Measurements from ENCODE around the gene RELCH. TPM values are rescaled to one million over a fixed set of nuclear protein-coding genes. Genes with fewer than 3 reads are reported as not detected.

The RELCH gene
- total RNA-seq, 4 donors from 2014 or later, result 11.2 to 71.3 (median 26.5) TPM

DNA sequence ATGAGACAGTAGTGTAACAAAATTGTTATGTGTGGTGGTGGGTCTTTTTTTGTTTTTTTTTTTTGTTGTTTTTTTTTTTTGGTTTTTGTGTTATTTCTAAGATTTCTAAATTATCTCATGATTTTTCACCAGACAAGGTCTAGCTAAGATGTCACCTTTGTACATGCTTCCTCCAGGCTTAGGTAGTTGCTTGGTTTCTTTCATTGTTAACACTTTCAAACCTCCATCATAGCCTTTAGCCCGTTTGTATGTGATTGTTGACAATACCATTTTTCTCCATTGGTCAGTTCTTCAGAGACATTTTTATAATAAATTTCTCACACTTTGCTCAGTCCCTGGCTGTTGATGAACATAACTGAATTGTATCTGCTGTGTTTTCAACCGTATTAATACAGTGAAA, 2.2 kb downstream of the RELCH start:
- Histone ChIP-seq H3K4me1 (peaks cover 3 to 9% of the 10 kb centered on the region in 2 donors), H3K27me3 (no peaks in the 10 kb centered on the region), H3K36me3 (no peaks in the 10 kb centered on the region), H3K9me3 (no peaks in the 10 kb centered on the region), H3K27ac (no peak overlapping the region), H3K4me3 (no peak overlapping the region)
- DNase-seq, result no peak
- intact Hi-C loops (cut with DNase I; ENCODE audit: low total_unique reads), result no loop called here
- TF ChIP-seq, protein P1, sequence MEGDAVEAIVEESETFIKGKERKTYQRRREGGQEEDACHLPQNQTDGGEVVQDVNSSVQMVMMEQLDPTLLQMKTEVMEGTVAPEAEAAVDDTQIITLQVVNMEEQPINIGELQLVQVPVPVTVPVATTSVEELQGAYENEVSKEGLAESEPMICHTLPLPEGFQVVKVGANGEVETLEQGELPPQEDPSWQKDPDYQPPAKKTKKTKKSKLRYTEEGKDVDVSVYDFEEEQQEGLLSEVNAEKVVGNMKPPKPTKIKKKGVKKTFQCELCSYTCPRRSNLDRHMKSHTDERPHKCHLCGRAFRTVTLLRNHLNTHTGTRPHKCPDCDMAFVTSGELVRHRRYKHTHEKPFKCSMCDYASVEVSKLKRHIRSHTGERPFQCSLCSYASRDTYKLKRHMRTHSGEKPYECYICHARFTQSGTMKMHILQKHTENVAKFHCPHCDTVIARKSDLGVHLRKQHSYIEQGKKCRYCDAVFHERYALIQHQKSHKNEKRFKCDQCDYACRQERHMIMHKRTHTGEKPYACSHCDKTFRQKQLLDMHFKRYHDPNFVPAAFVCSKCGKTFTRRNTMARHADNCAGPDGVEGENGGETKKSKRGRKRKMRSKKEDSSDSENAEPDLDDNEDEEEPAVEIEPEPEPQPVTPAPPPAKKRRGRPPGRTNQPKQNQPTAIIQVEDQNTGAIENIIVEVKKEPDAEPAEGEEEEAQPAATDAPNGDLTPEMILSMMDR (IDR thresholded peaks at IDR 0.05), result no peak

DNA sequence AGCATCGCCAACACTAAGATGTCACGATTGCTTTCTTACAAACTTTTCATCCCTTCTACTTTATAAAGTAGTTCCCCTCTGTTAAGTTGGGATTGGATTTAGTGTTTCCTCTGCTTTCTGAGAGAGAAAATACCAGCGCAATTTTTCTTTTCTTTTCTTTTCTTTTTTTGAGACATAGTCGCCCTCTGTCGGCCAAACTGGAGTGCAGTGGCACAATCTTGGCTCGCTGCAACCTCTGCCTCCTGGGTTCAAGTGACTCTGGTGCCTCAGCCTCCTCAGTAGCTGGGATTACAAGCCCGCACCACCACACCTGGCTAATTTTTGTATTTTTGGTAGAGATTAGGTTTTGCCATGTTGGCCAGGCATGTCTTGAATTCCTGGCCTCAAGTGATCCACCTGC, 9.0 kb downstream of the RELCH start:
- Histone ChIP-seq H3K27ac (no peak overlapping the region), H3K4me3 (no peak overlapping the region), H3K4me1 (peaks cover 0 to 4% of the 10 kb centered on the region in 2 donors), H3K36me3 (no peaks in the 10 kb centered on the region), H3K27me3 (no peaks in the 10 kb centered on the region), H3K9me3 (no peaks in the 10 kb centered on the region)
- DNase-seq, result no peak
- TF ChIP-seq, protein P1 (IDR thresholded peaks at IDR 0.05), result no peak
- no peak for TF ChIP-seq POLR2A (IDR thresholded peaks at IDR 0.05)
- intact Hi-C loops (cut with DNase I; ENCODE audit: low total_unique reads), result no loop called here

DNA sequence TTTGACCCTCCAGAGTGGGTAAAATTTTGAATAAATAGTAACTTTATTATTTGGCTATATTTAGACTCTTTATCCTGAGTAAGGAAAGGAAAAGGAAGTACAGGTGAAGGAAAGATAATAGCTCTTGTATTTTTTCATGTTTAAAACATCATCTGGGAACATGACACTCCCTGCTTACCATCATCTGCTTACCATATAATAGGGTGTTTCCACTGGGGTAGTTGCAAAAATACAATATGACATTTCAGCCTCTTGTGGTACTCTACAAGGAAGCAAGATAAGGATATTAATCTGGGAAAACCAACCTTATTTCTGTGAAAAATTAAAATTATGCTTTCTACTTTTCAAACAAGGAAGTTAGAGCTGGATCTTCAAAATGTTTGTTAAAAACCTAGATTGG, 9.9 kb downstream of the RELCH start:
- H3K4me1 ChIP-seq, result peaks cover 0 to 4% of the 10 kb centered on the region in 2 donors
- H3K4me3 ChIP-seq, result no peak overlapping the region
- no peaks in the 10 kb centered on the region for H3K9me3 ChIP-seq
- no peaks in the 10 kb centered on the region for H3K36me3 ChIP-seq
- H3K27me3 ChIP-seq, result no peaks in the 10 kb centered on the region
- intact Hi-C loops (cut with DNase I; ENCODE audit: low total_unique reads), result no loop called here
- no peak for TF ChIP-seq POLR2A (IDR thresholded peaks at IDR 0.05)
- TF ChIP-seq, protein P1 (IDR thresholded peaks at IDR 0.05), result no peak
- no peak overlapping the region for H3K27ac ChIP-seq
- no peak for DNase-seq

DNA sequence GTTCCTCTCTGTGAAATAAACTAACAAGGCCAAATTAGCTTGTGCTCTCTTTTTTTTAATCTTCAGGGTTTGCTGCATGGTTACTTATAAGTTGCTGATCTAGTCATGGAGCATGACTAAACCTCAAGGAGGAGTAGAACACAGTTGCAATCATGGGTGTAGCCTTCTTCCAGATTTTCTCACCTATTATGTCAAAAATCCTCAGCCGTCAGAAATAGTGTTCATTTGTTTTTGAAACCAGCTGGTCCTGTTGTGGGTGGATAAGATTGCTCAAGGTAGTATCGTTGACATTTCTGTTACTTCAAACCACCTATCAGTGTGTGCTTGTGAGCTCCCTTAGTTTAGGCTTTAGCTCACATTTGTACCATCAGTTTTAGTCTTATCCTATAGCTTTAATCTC, 11.2 kb downstream of the RELCH start:
- TF ChIP-seq, protein P1 (IDR thresholded peaks at IDR 0.05), result no peak
- TF ChIP-seq POLR2A (IDR thresholded peaks at IDR 0.05), result no peak
- no peaks in the 10 kb centered on the region for H3K36me3 ChIP-seq
- intact Hi-C loops (cut with DNase I; ENCODE audit: low total_unique reads), result no loop called here

DNA sequence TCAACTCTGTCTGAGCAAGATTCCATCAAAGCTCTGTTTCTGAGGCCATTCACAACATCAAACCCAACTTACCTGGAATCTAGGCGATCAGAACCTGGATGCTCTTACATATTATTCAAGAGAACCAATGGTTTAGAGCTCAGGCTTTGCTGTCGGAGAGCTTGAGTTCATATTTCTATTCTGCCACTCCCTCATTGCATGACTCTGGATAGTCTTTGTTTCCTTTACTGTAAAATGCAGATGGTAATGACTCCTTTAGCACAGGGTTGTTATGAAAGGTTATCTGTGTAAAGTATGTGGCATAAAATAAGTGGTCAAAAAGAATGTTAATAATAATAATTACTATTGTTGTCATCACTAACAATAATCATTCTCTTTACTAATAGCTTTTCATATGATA, 12.6 kb downstream of the RELCH start:
- Histone ChIP-seq H3K36me3 (no peaks in the 10 kb centered on the region), H3K9me3 (no peaks in the 10 kb centered on the region), H3K27ac (no peak overlapping the region), H3K27me3 (no peaks in the 10 kb centered on the region), H3K4me1 (no peaks in the 10 kb centered on the region), H3K4me3 (no peak overlapping the region)
- TF ChIP-seq, protein P1 (IDR thresholded peaks at IDR 0.05), result no peak
- TF ChIP-seq POLR2A (IDR thresholded peaks at IDR 0.05), result no peak
- intact Hi-C loops (cut with DNase I; ENCODE audit: low total_unique reads), result no loop called here
- no peak for DNase-seq

More for the DNA sequence above, 11.2 kb downstream of the RELCH start:
- H3K9me3 ChIP-seq, result no peaks in the 10 kb centered on the region
- DNase-seq, result no peak
- H3K4me3 ChIP-seq, result no peak overlapping the region
- H3K4me1 ChIP-seq, result peaks cover 0 to 4% of the 10 kb centered on the region in 2 donors
- no peak overlapping the region for H3K27ac ChIP-seq
- H3K27me3 ChIP-seq, result no peaks in the 10 kb centered on the region

Measured in uterus (tissue), 4 donors.